ENCODE results near the gene AP1S1.

DNA sequence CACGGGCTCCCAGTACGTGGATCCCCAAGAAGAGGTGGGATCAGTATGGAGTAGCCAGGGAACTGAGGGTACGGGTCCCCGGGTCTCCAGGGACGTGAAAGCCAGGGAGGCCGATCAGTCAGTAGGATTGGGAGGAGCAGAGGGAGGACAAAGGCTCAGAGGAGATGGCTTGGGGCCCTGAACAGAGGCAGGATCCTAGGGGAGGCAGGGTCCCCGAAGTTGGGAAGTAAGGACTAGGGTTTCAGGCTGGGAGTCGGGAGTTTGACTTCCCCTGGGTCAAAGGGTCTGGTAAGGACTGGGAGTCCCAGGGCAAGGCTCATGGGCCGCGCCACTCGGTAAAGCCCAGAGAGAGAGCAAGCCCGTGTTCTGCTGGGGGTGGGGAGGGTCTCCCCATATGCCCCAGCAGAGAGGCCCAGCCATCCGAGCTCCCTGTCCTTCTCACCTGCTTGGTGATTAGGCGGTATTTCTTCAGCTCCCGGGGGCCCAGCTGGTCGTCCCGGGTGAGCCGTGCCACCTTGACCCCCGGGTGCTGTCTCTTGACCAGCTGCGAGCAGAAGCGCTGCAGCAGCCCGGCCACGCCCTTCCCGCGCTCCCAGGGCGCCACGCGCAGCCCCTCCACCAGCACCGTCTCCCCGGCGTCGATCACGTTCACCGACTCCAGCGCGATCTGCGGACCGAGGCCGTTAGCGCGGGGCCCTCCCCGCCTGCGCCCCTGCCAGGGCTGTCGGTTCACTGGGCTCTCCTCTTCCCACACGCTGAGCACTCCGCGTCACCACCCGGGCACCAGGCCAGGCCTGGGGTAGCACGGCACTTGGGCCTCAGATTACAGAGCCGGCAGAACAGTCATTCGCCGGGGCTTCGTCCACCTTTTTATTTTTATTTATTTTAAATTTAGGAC, 18.8 kb downstream of the AP1S1 start:
- TF ChIP-seq, protein P1, sequence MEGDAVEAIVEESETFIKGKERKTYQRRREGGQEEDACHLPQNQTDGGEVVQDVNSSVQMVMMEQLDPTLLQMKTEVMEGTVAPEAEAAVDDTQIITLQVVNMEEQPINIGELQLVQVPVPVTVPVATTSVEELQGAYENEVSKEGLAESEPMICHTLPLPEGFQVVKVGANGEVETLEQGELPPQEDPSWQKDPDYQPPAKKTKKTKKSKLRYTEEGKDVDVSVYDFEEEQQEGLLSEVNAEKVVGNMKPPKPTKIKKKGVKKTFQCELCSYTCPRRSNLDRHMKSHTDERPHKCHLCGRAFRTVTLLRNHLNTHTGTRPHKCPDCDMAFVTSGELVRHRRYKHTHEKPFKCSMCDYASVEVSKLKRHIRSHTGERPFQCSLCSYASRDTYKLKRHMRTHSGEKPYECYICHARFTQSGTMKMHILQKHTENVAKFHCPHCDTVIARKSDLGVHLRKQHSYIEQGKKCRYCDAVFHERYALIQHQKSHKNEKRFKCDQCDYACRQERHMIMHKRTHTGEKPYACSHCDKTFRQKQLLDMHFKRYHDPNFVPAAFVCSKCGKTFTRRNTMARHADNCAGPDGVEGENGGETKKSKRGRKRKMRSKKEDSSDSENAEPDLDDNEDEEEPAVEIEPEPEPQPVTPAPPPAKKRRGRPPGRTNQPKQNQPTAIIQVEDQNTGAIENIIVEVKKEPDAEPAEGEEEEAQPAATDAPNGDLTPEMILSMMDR (IDR thresholded peaks at IDR 0.05; ENCODE audit: extremely low read depth in 1 of 2, insufficient read depth in 1 of 2, low read depth in 1 of 2, low read length in 2 of 2) = no peak
- no peak for TF ChIP-seq POLR2A (IDR thresholded peaks at IDR 0.05; ENCODE audit: low read depth, low read length)

Data from endothelial cell of umbilical vein (primary cell).